NCI-H187 treated with DMSO at 0.1 percent for 48 hours (cell line): Measurements from ENCODE around the gene IKBKE.

Source experiments
- DNase-seq: peaks from one replicate; lab custom pipeline; 2025; lab: John Stamatoyannopoulos, UW

Gene IKBKE

DNA sequence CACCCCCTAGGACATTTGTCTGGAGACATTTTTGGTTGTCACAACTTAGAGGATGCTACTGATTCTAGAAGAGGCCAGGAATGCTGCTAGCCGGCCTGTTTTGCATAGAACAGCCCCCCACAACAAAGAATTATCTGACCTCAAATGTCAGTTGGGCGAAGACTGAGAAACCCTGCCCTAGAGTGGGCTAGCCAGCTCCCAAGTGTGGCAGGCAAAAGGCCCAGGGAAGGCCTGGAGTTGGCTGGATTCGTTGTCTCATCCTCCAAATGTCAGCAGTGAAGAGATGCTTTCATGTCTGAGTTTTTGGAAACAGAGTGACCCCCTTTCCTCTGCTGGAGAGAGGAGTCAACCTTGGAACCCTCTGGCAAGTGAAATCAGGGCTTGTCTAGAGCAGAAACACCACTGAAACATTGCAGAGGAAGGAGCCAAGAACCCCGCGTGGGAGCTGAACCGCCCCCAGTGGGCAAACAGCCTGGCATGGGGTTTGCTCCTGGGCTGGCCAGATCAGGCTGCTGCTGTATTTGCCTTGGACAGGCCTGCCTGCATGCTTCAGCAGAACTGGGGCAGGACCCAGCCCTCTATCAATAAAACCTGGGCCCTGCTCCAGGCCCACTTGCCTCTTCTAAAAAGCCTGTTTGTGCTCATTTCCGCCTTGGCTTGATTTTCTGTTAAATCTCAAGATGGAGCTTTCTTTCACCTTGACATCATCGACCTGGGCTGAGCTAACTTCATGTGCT lies 69.9 kb downstream of the IKBKE start:
- DNase-seq: no peak

GRCh38 chr1:206541236-206541833 lies 71.1 kb downstream of the IKBKE start:
- DNase-seq: no peak

GRCh38 chr1:206544562-206545257 lies 74.4 kb downstream of the IKBKE start:
- DNase-seq: peak; percentile 54

GRCh38 chr1:206545351-206545750 lies 75.1 kb downstream of the IKBKE start:
- DNase-seq: no peak
